ENCODE measurements around the gene PVALEF.

- no peak for TF ChIP-seq CTCF (IDR thresholded peaks at IDR 0.05 in 4 of 5, conservative IDR thresholded peaks at IDR 0.05 in 1 of 5)
- TF ChIP-seq POLR2A (IDR thresholded peaks at IDR 0.05), result no peak
Measured at GRCh38 chr17:81173052-81173761, 7.9 kb downstream of the PVALEF start.
